GM10266 (cell line): ENCODE measurements around the gene TMED9.

Experiments used
- DNase-seq: peaks from one replicate; pipeline ENCODE4 v3.0.0; 2012; ENCODE audit errors: extremely low spot score
- CTCF ChIP-seq: IDR thresholded peaks from 2 replicates; pipeline ENCODE4 v1.5.1; 2012; ENCODE audit warnings: mild to moderate bottlenecking, low read depth; ENCODE audit not compliant: control insufficient read depth, insufficient read depth; ENCODE audit errors: missing control alignments

TMED9 gene

GRCh38 chr5:177588413-177588909 is 3.5 kb upstream of the TMED9 start:
- DNase-seq: no peak

GRCh38 chr5:177590406-177590805 is 1.6 kb upstream of the TMED9 start:
- DNase-seq: no peak
- no peak for TF ChIP-seq CTCF

More at GRCh38 chr5:177588413-177588909, 3.5 kb upstream of the TMED9 start:
- no peak for TF ChIP-seq CTCF

- TF ChIP-seq CTCF: no peak
- DNase-seq: no peak
These were observed 353 bp upstream of the TMED9 start for GRCh38 chr5:177591690-177592009.

- DNase-seq: no peak
- no peak for TF ChIP-seq CTCF
These were observed 902 bp downstream of the TMED9 start for GRCh38 chr5:177592905-177593304.

GRCh38 chr5:177593511-177593910 is 1.5 kb downstream of the TMED9 start:
- TF ChIP-seq CTCF: no peak
- peak; percentile 4 for DNase-seq

GRCh38 chr5:177594071-177594470 is 2.1 kb downstream of the TMED9 start:
- TF ChIP-seq CTCF: no peak
- no peak for DNase-seq

- no peak for DNase-seq
- no peak for TF ChIP-seq CTCF
These were observed 3.1 kb downstream of the TMED9 start for GRCh38 chr5:177595026-177595585.
